ENCODE data around the gene MAP3K2. TPM values are rescaled to one million over a fixed set of nuclear protein-coding genes. Genes with fewer than 3 reads are reported as not detected.

MAP3K2 gene
- total and polyA plus RNA-seq, 2 of the 8 experiments (the other 6 are each of a cell fraction or from before 2014, with no cell fraction given): 2.0 to 23.2 TPM

DNA sequence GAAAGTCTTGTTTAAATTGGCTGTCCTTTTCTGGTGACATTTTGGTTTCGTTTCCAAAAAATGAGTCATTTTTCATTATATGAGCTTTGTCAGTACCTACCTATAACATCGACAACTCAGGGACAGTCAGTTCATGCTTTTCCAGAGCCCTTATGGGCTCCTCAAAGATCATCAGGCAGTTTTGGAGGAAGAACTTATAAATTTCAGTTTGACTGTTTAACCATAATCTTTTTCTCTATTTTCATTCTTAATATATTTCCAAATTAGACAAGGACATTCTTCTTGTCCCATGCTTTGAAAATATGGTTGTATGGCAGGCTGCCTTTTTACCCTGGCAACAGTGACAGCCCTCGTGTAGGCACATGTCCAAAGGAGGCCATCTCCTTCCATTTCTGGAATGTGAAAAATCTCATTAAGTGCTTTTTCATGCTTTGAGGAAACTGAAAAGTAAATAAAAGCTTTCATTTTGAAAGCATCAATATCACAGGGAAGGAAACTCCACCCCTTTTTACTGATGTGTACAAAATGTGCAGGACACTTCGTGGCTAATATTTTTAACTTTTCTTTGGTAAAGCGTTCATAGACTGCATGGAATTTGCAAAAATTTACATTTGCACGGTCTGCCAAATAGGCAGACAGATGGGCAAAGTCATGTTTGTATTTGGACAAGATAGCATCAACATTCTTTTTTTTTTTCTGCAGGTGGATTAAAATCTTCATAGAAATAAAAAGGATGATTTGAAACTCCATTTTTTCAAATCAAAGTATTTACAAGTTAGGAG lies 23.3 kb upstream of the MAP3K2 start:
- no peak for FAIRE-seq

More for the DNA sequence above, 23.3 kb upstream of the MAP3K2 start:
- H3K4me3 ChIP-seq (ENCODE audit: extremely low read depth in 1 of 4, insufficient read depth in 2 of 4, low read depth in 3 of 4, low read length in 4 of 4): no peak overlapping the region
- H4K5ac ChIP-seq (ENCODE audit: insufficient read length, low read depth, low read length): no peak overlapping the region
- no peak overlapping the region for H3K23ac ChIP-seq (ENCODE audit: insufficient read length)
- peaks cover 0 to 14% (median 5%) of the 10 kb centered on the region in 4 experiments; a peak in 5 of 7 replicates for H3K27me3 ChIP-seq (replicated peaks in 1 of 4; ENCODE audit: control insufficient read depth in 3 of 4, extremely low read depth in 1 of 4, insufficient read depth in 3 of 4, low read length in 3 of 4)
- H4K8ac ChIP-seq (ENCODE audit: extremely low read depth, insufficient read depth, low read length): no peak overlapping the region
- H2BK20ac ChIP-seq (ENCODE audit: low read length): no peak overlapping the region
- DNase-seq (ENCODE audit: low read depth in 1 of 2, low spot score in 2 of 2): no peak
- no peak overlapping the region for H2BK15ac ChIP-seq (ENCODE audit: low read length)
- no peak overlapping the region for H3K9ac ChIP-seq (replicated peaks in 1 of 4; ENCODE audit: extremely low read depth in 1 of 4, low read depth in 3 of 4, low read length in 3 of 4)
- H4K20me1 ChIP-seq (replicated peaks in 1 of 2; ENCODE audit: control insufficient read depth in 1 of 2, insufficient read depth in 2 of 2, low read length in 2 of 2): no peaks in the 10 kb centered on the region
- no peak overlapping the region for H2AK5ac ChIP-seq (ENCODE audit: low read depth, low read length)
- no peak overlapping the region for H2BK5ac ChIP-seq (ENCODE audit: low read depth, low read length)
- peaks cover 0 to 7% (median 3%) of the 10 kb centered on the region in 4 experiments; a peak in 4 of 7 replicates for H3K4me1 ChIP-seq (replicated peaks in 1 of 4; ENCODE audit: control insufficient read depth in 3 of 4, insufficient read depth in 4 of 4, low read length in 3 of 4)
- H3K79me2 ChIP-seq (ENCODE audit: control insufficient read depth in 1 of 2, insufficient read depth in 2 of 2, low read length in 2 of 2): no peaks in the 10 kb centered on the region
- no peak overlapping the region for H2AFZ ChIP-seq (ENCODE audit: low read length)
- peaks cover 0 to 4% of the 10 kb centered on the region in 2 experiments; a peak in 1 of 4 replicates for H3K9me3 ChIP-seq (ENCODE audit: insufficient read depth in 2 of 2, low read depth in 1 of 2, low read length in 1 of 2)
- H3K56ac ChIP-seq (replicated peaks; ENCODE audit: insufficient read length, low read depth, low read length): no peak overlapping the region
- H2BK12ac ChIP-seq (ENCODE audit: low read depth, low read length): no peak overlapping the region
- H3K4ac ChIP-seq (replicated peaks; ENCODE audit: insufficient read length, low read depth, low read length): no peak overlapping the region
- no peak overlapping the region for H3K4me2 ChIP-seq (ENCODE audit: insufficient read depth in 1 of 2, low read depth in 2 of 2, low read length in 2 of 2)
- no peak overlapping the region for H4K91ac ChIP-seq (replicated peaks; ENCODE audit: insufficient read length, low read length)
- peaks cover 5% of the 10 kb centered on the region for H3K23me2 ChIP-seq (ENCODE audit: low read depth, low read length)
- no peaks in the 10 kb centered on the region for H3K36me3 ChIP-seq (ENCODE audit: control insufficient read depth in 2 of 4, insufficient read depth in 4 of 4, low read length in 3 of 4)
- 87% methylated on average over 6 of the region's 6 CpGs; no CpG with 5 or more reads in 1 of the 2 experiments for WGBS, 2 experiments (ENCODE audit: extremely low coverage in 1 of 2, insufficient coverage in 1 of 2, insufficient read length in 1 of 2, insufficient replicate concordance in 2 of 2, low coverage in 1 of 2, low lambda C conversion rate in 2 of 2, missing lambda C conversion rate in 1 of 2)
- no peak overlapping the region for H3K14ac ChIP-seq (ENCODE audit: insufficient read length)
- no peak overlapping the region for H3K27ac ChIP-seq (ENCODE audit: low read depth, low read length)
- CTCF ChIA-PET (ENCODE audit: partially characterized antibody): interaction anchor here (0.6 to 1.3 kb wide), 5 partner anchors 9 to 69 kb away, joined by 3 to 4 read pairs (median 3); no protein-coding TSS in a partner anchor
- no peak overlapping the region for H3K18ac ChIP-seq (ENCODE audit: extremely low read depth, low read length)
- no peak for TF ChIP-seq ATF3 (IDR thresholded peaks at IDR 0.05; ENCODE audit: insufficient read depth, low read depth, low read length)
- TF ChIP-seq HDAC2 (IDR thresholded peaks at IDR 0.05; ENCODE audit: borderline replicate concordance in 1 of 2, low read depth in 2 of 2, low read length in 2 of 2): no peak
- TF ChIP-seq BRCA1 (IDR thresholded peaks at IDR 0.05; ENCODE audit: low read depth, low read length): no peak
- TF ChIP-seq RFX5 (IDR thresholded peaks at IDR 0.05; ENCODE audit: borderline replicate concordance, low read depth, low read length): peak; percentile 31; the same call in 1 of the 2 replicates
- no peak overlapping the region for H2BK120ac ChIP-seq (replicated peaks; ENCODE audit: low read depth, low read length)
- POLR2A ChIA-PET (ENCODE audit: partially characterized antibody): no interaction called here
- H3K79me1 ChIP-seq (ENCODE audit: low read depth, low read length): no peaks in the 10 kb centered on the region
